Tibial artery (tissue), 4 donors: ENCODE data around the gene ELL.

ENCODE experiments used
- DNase-seq, 2 donors: peaks; one replicate each; pipeline ENCODE4 v3.0.0-alpha.2; 2019
- H3K27ac ChIP-seq, 2 donors: fragments of 200-600 bp; sonication (generic) in 1 of 2; 1 replicate in 1 of 2; 2 replicates in 1 of 2; pipeline ENCODE4 v1.5.1; 2018 to 2019; ENCODE audit warnings: mild to moderate bottlenecking in 1 of 2
- H3K27me3 ChIP-seq, 2 donors: fragments of 200-600 bp; sonication (generic) in 1 of 2; one replicate each; pipeline versions ENCODE4 v1.5.1 to v1.6.0; 2016 to 2019
- H3K36me3 ChIP-seq, 3 donors: fragments of 200-600 bp; sonication (generic) in 2 of 3; one replicate each; pipeline ENCODE4 v1.5.1; 2016 to 2019; ENCODE audit warnings: mild to moderate bottlenecking in 2 of 3
- H3K4me1 ChIP-seq, 4 donors: fragments of 200-600 bp; sonication (generic) in 2 of 4; 1 replicate in 3 of 4; 2 replicates in 1 of 4; pipeline ENCODE4 v1.5.1; 2016 to 2019
- H3K4me3 ChIP-seq, 2 donors: fragments of 200-600 bp; sonication (generic) in 1 of 2; 1 replicate in 1 of 2; 2 replicates in 1 of 2; pipeline ENCODE4 v1.5.1; 2018 to 2019; ENCODE audit warnings: mild to moderate bottlenecking in 2 of 2
- H3K9me3 ChIP-seq, 3 donors: fragments of 200-600 bp; sonication (generic) in 1 of 3; one replicate each; pipeline ENCODE4 v1.5.1; 2016 to 2019
- intact Hi-C: fragments of 100-400 bp; cut with DNase I; formaldehyde crosslinking; loops from one replicate; pipeline ENCODE4 v1.15.0; 2023; ENCODE audit warnings: low total_unique reads
- TF ChIP-seq, protein P1 (sequence below), 2 experiments: fragments of 200-600 bp in 1 of 2; fragments of 450-650 bp in 1 of 2; IDR thresholded peaks; one replicate each; pipeline ENCODE4 v1.5.1; 2017 to 2019; ENCODE audit warnings: antibody characterized with exemption in 2 of 2, mild to moderate bottlenecking in 1 of 2, moderate library complexity in 1 of 2

The ELL gene

DNA sequence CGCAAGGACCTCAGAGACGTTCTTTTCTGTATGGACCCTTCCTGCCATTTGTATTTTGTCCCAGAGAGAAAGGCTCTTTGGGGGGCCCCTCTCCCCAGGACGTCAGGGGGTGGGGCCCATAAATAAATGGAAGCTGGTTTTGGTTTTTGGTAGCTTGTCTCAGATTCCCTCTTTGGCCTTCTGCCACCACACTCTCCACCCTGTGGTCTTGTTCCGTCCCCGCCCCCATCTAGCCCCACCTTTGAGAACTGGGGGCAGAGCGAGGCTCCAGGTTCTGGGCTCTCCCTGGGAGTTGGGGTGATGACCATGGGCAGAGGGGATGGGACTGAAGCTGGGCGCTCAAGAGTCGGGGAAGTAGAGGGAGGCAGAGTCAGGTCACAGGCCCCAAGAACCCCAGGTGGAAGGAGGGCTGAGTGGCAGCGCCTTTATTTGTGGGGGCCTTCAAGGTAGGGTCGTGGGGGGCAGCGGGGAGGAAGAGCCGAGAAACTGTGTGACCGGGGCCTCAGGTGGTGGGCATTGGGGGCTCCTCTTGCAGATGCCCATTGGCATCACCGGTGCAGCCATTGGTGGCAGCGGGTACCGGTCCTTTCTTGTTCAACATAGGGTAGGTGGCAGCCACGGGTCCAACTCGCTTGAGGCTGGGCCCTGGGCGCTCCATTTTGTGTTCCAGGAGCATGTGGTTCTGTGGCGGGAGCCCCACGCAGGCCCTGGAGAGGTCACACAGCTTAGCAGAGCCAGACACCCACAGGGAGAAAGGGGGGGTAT, 87.3 kb downstream of the ELL start:
- TF ChIP-seq, protein P1, sequence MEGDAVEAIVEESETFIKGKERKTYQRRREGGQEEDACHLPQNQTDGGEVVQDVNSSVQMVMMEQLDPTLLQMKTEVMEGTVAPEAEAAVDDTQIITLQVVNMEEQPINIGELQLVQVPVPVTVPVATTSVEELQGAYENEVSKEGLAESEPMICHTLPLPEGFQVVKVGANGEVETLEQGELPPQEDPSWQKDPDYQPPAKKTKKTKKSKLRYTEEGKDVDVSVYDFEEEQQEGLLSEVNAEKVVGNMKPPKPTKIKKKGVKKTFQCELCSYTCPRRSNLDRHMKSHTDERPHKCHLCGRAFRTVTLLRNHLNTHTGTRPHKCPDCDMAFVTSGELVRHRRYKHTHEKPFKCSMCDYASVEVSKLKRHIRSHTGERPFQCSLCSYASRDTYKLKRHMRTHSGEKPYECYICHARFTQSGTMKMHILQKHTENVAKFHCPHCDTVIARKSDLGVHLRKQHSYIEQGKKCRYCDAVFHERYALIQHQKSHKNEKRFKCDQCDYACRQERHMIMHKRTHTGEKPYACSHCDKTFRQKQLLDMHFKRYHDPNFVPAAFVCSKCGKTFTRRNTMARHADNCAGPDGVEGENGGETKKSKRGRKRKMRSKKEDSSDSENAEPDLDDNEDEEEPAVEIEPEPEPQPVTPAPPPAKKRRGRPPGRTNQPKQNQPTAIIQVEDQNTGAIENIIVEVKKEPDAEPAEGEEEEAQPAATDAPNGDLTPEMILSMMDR (IDR thresholded peaks at IDR 0.05): no peak
- no peak for DNase-seq
- Histone ChIP-seq H3K9me3 (no peaks in the 10 kb centered on the region), H3K4me1 (peaks cover 0 to 54% (median 47%) of the 10 kb centered on the region in 4 donors), H3K36me3 (peaks cover 5 to 16% (median 15%) of the 10 kb centered on the region in 3 donors), H3K27ac (peak overlapping the region; percentile 62 to 64), H3K27me3 (peaks cover 0 to 13% of the 10 kb centered on the region in 2 donors), H3K4me3 (peak overlapping the region; percentile 50 to 57)
- intact Hi-C loops: no loop called here

DNA sequence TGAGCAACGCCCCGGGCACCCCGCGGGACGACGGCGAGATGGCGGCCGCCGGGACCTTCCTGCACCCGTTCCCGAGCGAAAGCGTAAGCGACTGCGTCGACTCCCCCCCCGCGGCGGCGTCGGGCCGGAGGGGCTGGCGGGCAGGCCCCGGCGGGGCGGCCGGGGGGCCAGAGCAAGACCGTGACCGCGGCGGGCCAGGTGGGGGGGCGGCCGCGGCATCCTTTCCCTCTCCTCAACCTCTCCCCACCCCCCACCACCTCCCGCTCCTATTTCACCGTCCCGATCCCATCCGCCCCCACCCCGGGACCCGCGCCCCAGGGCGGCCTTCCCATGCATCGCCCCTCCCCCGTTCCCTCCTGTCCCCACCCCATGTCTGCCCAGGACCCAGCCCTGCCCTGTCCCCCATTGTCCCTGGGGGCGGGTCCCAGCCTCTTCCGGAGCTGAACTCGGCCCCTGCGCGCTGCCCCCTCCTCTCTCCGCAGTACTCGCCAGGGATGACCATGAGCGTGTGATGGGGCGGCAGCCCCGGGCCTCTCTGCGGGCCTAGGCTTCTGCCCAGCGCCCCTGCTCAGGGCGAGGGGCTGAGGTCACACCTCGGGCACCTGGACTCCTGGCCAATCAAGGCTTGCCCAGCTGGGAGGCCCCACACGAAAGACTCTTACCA, 88.0 kb downstream of the ELL start:
- H3K27me3 ChIP-seq: peaks cover 0 to 13% of the 10 kb centered on the region in 2 donors
- no peak for DNase-seq
- H3K36me3 ChIP-seq: peaks cover 5 to 16% (median 15%) of the 10 kb centered on the region in 3 donors
- peaks cover 0 to 54% (median 49%) of the 10 kb centered on the region in 4 donors for H3K4me1 ChIP-seq
- H3K4me3 ChIP-seq: peak overlapping the region; percentile 50 to 57
- intact Hi-C loops: no loop called here
- TF ChIP-seq, protein P1 (IDR thresholded peaks at IDR 0.05): no peak
- no peaks in the 10 kb centered on the region for H3K9me3 ChIP-seq
- H3K27ac ChIP-seq: peak overlapping the region; percentile 62 to 64

DNA sequence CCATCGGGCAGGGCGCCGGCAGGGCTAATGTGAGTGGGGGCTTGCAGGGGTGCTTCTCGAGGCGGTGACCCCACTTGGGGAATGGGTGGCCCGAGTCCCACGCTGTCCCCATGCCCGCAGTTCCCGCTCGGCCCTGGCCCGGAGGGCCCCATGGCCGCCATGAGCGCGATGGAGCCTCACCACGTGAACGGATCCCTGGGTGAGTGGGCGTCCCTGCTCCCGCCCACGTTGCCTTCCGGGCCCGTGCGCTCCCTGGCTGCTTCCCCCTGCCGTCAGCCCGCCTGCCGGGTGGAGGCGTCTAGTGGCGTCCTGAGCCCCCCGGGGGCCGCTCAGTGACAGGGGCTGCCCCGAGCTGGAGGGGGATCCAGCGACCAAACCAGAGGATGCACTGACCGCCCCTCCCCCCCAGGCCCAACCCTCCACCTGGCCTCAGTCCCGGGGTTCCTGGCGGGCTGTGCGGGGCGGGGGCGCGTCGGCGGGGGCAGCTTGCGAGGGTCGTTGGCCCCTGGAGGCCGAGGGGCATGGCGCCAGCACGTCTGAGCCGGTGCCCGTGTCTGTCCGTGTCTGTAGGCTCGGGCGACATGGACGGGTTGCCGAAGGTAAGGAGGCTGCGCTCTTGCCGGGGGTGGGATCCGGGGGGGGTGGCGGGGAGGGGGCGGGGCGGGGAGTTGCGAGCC, 88.7 kb downstream of the ELL start:
- DNase-seq: peak in 1 of 2 donors; percentile 78
- intact Hi-C loops: no loop called here
- Histone ChIP-seq H3K27me3 (peaks cover 0 to 13% of the 10 kb centered on the region in 2 donors), H3K36me3 (peaks cover 5 to 22% (median 15%) of the 10 kb centered on the region in 3 donors), H3K4me3 (peak overlapping the region; percentile 50 to 57), H3K9me3 (no peaks in the 10 kb centered on the region), H3K4me1 (peaks cover 0 to 54% (median 47%) of the 10 kb centered on the region in 4 donors), H3K27ac (peak overlapping the region; percentile 62 to 64)
- TF ChIP-seq, protein P1 (IDR thresholded peaks at IDR 0.05): no peak

DNA sequence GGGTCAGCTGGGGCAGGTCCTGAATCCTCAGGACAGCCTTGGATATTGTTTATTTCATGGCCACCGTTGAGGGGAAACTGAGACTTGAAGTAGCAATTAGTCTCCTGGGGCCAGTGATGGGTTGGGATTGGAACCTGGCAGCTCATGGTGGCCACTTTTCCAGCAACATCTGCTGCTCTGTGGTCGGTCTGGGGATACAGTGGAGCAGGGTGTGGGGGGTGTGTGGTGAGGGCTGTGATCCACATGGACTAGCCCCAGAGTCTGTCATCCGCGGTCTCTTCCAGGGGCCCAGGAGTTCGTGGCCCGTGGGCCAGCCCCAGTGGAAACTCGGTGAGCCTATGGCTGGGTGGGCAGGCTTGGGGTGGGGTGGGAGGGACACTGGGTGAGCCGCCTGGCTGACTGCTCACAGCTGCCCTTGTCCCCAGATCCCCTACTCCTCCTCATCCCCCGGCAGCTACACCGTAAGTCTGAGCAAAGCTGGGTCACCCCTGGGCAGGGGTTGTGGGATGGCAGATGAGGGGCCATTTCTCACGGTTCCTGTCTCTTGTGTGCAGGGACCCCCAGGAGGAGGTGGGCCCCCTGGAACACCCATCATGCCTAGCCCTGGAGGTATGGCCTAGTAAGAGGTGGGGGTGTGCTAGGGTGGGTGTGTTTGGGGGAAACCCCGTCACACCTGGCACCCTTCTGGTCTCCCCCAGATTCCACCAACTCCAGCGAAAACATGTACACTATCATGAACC, 89.4 kb downstream of the ELL start:
- no peaks in the 10 kb centered on the region for H3K9me3 ChIP-seq
- H3K4me1 ChIP-seq: peaks cover 0 to 47% (median 40%) of the 10 kb centered on the region in 4 donors
- no peak overlapping the region for H3K4me3 ChIP-seq
- peak overlapping the region; percentile 62 to 64 for H3K27ac ChIP-seq
- intact Hi-C loops: no loop called here
- DNase-seq: peak in 1 of 2 donors; percentile 68
- peaks cover 0 to 12% of the 10 kb centered on the region in 2 donors for H3K27me3 ChIP-seq
- peaks cover 5 to 28% (median 15%) of the 10 kb centered on the region in 3 donors for H3K36me3 ChIP-seq
- TF ChIP-seq, protein P1 (IDR thresholded peaks at IDR 0.05): no peak
